KG1 (cell line): ENCODE measurements around the gene KRTAP10-10.
"Not testable (repeated sequence)": the region's sequence is repeated elsewhere in the genome, so short reads cannot be mapped to it uniquely, and the experiment has no call there.

Experiments used
- DNase-seq: peaks from one replicate; lab custom pipeline; 2025; lab: John Stamatoyannopoulos, UW

KRTAP10-10 gene

GRCh38 chr21:44684077-44684476 lies 46.9 kb downstream of the KRTAP10-10 start:
- no peak for DNase-seq

GRCh38 chr21:44684483-44684882 lies 47.3 kb downstream of the KRTAP10-10 start:
- DNase-seq = no peak

- not testable (repeated sequence) for DNase-seq
These were observed 47.9 kb downstream of the KRTAP10-10 start for GRCh38 chr21:44685050-44685449.

GRCh38 chr21:44686000-44686781 lies 49.0 kb downstream of the KRTAP10-10 start:
- no peak for DNase-seq

GRCh38 chr21:44686843-44687561 lies 49.8 kb downstream of the KRTAP10-10 start:
- DNase-seq = no peak

- DNase-seq = no peak
These were observed 50.5 kb downstream of the KRTAP10-10 start for GRCh38 chr21:44687671-44688070.
